Body of pancreas (tissue), 4 donors: Measurements from ENCODE around the gene LMX1B.

Source experiments
- POLR2A ChIP-seq, 3 donors: fragments of 450-650 bp; IDR thresholded peaks; one replicate each; pipeline ENCODE4 v1.6.1; 2016; ENCODE audit warnings: antibody characterized with exemption in 3 of 3, mild to moderate bottlenecking in 2 of 3
- TF ChIP-seq, protein P1 (sequence below), 7 experiments: fragments of 450-650 bp in 4 of 7; fragments of 200-600 bp in 3 of 7; sonication (generic) in 3 of 7; IDR thresholded peaks; one replicate each; pipeline ENCODE4 v1.5.1; 2016 to 2019; ENCODE audit warnings: antibody characterized with exemption in 7 of 7

DNA sequence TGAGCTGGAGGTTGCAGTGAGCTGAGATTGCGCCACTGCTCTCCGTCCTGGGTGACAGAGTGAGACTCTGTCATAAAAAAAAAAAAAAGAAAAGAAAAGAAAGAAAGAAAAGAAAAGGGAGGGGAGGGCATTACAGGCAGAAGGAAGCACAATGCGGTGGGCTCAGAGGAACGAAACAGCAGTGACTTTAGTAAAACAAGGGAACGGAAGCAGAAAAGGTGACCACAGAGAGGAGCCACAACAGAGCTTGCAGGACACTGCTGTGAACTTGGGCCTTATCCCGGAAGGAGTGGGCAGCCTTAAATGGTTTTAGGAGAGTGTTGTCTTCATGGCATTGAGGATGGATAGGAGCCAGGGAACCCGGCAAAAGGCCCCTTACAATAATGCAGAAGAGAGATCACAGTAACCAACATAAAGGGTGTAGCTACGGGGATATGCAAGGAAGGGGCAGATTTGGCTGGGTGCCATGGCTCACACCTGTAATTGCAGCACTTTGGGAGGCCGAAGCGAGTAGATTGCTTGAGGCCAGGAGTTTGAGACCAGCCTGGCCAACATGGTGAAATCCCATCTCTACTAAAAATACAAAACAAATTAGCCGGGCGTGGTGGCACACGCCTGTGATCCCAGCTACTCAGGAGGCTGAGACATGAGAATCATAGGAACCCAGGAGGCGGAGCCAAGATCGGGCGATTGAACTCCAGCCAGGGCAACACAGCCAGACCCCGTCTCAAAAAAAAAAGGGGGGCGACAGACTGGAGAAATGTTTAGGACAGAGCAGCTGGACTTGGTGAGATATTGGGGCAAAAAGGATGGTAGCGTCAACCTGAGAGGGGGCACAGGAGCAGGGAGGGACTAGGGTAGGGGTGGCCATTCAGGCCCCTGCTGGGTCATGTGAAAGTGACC is 107.2 kb downstream of the LMX1B start:
- TF ChIP-seq, protein P1, sequence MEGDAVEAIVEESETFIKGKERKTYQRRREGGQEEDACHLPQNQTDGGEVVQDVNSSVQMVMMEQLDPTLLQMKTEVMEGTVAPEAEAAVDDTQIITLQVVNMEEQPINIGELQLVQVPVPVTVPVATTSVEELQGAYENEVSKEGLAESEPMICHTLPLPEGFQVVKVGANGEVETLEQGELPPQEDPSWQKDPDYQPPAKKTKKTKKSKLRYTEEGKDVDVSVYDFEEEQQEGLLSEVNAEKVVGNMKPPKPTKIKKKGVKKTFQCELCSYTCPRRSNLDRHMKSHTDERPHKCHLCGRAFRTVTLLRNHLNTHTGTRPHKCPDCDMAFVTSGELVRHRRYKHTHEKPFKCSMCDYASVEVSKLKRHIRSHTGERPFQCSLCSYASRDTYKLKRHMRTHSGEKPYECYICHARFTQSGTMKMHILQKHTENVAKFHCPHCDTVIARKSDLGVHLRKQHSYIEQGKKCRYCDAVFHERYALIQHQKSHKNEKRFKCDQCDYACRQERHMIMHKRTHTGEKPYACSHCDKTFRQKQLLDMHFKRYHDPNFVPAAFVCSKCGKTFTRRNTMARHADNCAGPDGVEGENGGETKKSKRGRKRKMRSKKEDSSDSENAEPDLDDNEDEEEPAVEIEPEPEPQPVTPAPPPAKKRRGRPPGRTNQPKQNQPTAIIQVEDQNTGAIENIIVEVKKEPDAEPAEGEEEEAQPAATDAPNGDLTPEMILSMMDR (IDR thresholded peaks at IDR 0.05) = no peak
- TF ChIP-seq POLR2A (IDR thresholded peaks at IDR 0.05) = no peak
